NCI-H1105 treated with DMSO at 0.1 percent for 48 hours (cell line): ENCODE results near the gene POLR2J.
"Not testable (repeated sequence)": the region's sequence is repeated elsewhere in the genome, so short reads cannot be mapped to it uniquely, and the experiment has no call there.

Source experiments
- DNase-seq: peaks from one replicate; lab custom pipeline; 2025; lab: John Stamatoyannopoulos, UW

Gene POLR2J

DNA sequence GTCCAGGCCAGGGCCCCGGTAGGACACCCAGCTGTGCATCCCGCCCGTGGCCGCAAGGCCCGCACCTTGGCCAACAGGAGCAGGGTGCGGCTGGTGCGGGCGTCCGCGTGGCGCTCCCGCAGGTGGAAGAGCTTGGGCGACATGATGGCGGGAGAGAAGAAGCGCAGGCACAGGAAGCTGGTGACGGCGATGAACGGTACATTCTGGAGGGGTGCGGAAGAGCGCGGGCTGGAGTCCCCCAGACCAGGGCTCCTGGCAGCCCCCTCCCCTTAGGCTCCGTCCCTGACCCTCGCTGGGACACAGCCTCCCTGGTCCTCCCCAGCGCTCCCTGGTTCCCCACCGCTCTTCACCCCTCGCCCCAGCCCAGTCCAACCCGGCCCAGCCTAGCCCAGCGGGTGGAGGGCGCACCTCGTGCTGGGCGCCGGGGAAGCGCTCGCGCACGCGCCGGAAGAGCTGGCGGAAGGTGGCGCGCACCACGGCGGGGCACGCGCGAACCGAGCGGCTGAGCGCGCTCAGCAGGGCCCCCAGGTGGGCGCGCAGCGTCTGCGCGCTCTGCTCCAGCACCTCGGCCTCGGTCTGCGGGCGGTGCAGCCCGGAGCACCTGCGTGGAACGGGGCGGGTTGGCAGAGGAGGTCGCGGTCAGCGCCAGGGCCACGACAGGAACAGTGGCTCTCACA is 15.9 kb upstream of the POLR2J start:
- DNase-seq, result not testable (repeated sequence)

- DNase-seq, result not testable (repeated sequence)
Measured at GRCh38 chr7:102494026-102494425, 15.3 kb upstream of the POLR2J start.

DNA sequence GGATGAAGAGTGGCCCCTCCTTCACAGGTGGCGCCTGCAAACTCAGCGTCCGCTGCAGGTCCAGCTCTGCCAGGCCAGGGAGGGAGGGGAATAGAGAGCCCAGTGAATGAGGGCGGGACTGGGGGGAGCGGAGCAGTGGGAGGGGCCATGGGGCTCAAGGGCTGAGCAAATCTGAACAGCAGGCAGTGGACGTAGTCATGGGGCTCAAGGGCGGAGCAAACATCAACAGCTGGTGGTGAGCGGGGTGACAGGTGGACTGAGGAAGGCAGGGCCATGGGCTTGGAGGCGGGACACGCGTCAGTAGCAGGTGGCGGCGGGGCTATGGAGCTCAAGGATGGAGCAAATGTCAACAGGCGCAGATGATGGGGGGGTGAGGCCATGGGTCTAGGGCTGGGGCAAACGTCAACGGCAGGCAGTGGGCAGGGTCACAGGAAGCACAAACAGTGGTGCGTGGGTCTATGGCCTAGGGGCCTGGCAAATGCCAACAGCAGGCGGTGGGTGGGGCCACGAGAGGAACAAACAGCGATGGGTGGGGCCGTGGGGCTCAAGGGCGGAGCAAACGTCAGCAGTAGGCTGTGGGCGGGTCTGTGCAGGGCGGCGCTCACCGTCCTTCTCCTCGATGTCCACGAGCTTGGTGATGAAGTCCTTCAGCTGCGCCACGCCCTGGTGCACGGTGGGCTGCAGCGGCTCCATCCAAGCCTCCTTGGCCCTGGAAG is 14.7 kb upstream of the POLR2J start:
- DNase-seq, result not testable (repeated sequence)

DNA sequence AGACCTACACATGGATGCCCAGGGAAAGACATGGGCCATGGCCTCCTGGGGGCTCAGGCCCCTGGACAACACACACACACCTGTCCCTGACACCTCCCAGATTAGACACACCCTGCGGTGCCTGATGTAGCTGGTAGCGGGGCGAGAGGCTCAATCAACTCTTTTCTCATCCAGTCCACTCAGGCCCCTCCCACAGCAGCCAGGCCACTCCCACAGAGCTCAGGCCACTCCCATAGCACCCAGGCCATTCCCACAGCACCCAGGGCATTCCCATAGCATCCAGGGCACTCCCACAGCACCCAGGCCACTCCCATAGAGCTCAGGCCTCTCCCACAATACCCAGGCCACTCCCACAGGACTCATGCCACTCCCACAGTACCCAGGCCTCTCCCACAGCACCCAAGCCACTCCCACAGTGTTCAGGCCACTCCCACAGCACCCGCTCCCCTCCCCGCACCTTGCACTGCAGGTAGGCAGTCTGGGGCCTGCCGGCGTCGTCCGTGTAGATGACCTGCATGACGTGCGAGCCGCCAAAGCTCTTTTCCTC is 11.9 kb upstream of the POLR2J start:
- not testable (repeated sequence) for DNase-seq

- DNase-seq, result not testable (repeated sequence)
Measured at GRCh38 chr7:102484317-102484716, 5.6 kb upstream of the POLR2J start.

GRCh38 chr7:102481962-102482361 is 3.2 kb upstream of the POLR2J start:
- DNase-seq, result not testable (repeated sequence)

- DNase-seq, result not testable (repeated sequence)
Measured at GRCh38 chr7:102479982-102480637, 1.4 kb upstream of the POLR2J start.

GRCh38 chr7:102479209-102479584 is 475 bp upstream of the POLR2J start:
- not testable (repeated sequence) for DNase-seq

- DNase-seq, result not testable (repeated sequence)
Measured at GRCh38 chr7:102474736-102475435, 3.8 kb downstream of the POLR2J start.

DNA sequence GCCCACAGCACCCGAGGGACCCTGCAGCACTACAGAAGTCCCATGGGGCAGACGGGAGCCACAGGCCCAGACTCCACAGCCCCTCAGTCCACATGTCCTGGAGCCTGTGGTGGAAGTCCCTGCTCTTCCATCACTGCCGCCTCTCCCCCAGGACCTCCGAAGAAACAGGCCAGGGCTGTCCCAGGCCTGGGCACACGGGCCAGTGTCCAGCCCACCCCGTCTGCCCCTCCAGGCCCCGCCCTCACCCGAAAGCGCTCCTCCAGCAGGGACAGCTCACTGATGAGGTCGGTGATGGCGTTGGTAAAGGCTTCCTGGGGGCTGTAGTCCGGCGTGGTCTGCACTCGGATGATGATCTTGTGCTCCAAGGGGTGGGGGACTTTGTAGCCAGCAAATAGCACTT is 4.6 kb downstream of the POLR2J start:
- DNase-seq, result not testable (repeated sequence)

DNA sequence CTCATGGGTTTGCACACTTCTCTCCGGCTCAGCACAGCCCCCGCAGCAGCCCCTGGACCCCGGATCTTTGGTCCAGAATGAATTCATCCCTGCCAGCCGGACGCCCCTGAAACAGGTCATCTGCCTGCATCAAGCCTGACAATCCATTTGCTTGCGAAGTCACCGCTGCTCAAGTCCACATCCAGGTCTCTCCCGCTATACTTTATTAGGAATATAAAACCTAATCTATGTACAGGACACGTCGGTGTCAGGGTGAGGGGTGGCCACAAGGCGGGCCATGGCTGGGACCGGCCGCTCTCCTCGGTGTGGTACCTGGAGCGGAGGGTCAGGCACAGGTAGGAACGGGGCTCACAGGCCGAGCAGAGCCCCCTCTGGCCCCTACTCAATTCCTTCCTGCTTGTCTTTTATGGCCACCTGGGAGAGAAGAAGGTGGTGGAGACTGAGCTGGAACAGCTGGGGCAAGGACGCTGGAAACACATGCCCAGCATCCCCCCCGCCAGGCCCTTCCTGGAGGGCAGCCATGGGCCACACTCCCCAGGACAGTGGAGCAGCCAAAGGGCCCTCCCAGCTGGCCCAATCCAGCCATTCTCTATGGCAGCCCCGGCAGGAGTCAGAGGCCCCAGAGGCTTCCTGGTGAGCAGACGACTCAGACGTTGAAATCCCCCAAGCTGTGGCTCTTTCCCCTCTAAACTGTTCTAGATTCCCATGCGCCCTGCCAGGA is 5.3 kb downstream of the POLR2J start:
- no peak for DNase-seq

- DNase-seq, result no peak
Measured at GRCh38 chr7:102472126-102473041, 6.3 kb downstream of the POLR2J start.

DNA sequence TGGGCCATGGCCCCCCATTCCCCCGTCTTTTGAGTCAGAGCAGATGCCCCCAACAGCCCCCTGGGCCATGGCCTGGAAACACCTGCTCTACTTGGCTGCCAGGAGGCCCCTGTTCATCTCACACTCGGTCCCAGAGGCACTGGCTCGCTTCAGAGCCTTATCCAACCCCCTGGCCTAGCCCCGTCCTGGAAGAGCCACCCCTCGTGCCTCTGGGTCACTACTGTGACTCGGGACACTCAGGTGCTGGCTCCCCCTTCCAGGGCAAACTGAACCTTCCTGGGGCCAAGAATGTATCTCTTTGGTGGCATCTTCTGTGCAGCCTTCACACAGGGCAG is 7.0 kb downstream of the POLR2J start:
- no peak for DNase-seq

DNA sequence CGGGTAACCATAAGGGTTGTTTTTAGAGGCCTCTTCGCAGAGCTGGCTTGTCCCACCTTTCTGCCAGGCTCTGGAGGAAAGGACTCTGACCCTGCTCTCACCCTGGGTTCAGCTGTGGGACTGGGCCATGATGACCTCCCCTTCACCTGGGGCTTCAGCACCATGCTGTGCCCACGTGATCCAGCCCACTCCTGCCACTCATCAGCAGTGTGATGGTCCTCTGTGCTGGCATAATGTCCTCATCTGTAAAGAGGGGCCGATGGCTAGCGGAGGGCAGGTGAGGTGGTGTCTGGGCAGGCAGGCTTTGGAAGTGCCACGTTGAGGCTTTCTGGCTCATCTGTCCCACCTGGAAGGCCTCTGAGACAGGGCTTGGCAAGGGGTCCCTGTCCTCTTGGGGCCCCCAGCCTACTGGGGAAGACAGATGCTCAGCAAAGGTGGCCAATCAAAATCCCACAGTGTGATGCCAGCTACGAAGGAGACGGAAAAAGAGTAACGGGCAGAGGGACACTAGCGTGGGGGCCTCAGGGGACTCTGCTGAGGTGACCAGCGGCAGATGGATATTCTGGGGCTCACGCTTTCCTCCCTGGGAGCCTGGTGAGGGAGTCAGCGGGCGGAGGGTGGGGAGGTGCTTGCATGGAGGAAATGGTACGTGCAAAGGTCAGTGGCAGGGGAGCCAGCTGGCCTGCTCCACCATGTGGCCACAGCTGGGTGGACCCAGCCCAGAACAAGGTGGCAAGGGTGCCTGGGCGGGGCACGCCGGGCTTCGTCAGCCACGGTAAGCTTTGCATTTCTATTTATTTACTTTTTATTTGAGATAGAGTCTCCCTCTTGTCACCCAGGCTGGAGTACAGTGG is 8.5 kb downstream of the POLR2J start:
- no peak for DNase-seq

GRCh38 chr7:102469351-102469971 is 9.3 kb downstream of the POLR2J start:
- no peak for DNase-seq

- DNase-seq, result no peak
Measured at GRCh38 chr7:102468478-102469350, 10.0 kb downstream of the POLR2J start.

GRCh38 chr7:102467581-102468477 is 10.9 kb downstream of the POLR2J start:
- DNase-seq, result no peak
